Purkinje cell (primary cell): ENCODE measurements around the gene TIMM8A. TPM values are rescaled to one million over a fixed set of nuclear protein-coding genes. Genes with fewer than 3 reads are reported as not detected.

Source experiments
- polyA plus RNA-seq: library from polyadenylated mRNA; unstranded; fragments of >200 nt; fragmentation: Nextera tagmentation; gene quantifications from 2 replicates; pipeline ENCODE4 v1.2.1, GENCODE V29; 2014

Gene TIMM8A
- 30.4 and 33.9 TPM in 2 replicates for polyA plus RNA-seq

GRCh38 chrX:101348452-101349192, at the start of gene TIMM8A:
Gene TIMM8A, minus strand, starts transcription at chrX:101348742. Its CDS starts 78 bp downstream, at chrX:101348664.

GRCh38 chrX:101390664-101391525, 42.4 kb upstream of the TIMM8A start, which contains the start of gene RPL36A:
Gene RPL36A, plus strand, starts transcription at chrX:101391011. Its CDS starts 33 bp downstream, at chrX:101391044.

GRCh38 chrX:101385795-101386541, 37.4 kb upstream of the TIMM8A start, which contains the start of gene BTK:
Gene BTK, minus strand, starts transcription at chrX:101386191. Its CDS starts 10,907 bp downstream, at chrX:101375284.

Other genes with a start within 250 kb of the TIMM8A start
- 1.0 and 1.2 TPM in 2 replicates for gene DRP2, start 129.0 kb downstream of the TIMM8A start, polyA plus RNA-seq
- 0.18 TPM in 1 of 2 replicates, not detected in the other for gene TAF7L, start 57.4 kb downstream of the TIMM8A start, polyA plus RNA-seq
- not detected in 2 replicates for gene BTK, start 37.4 kb upstream of the TIMM8A start, polyA plus RNA-seq
- gene RPL36A, start 42.3 kb upstream of the TIMM8A start, polyA plus RNA-seq, result 271 and 273 TPM in 2 replicates
- gene GLA, start 59.2 kb upstream of the TIMM8A start, polyA plus RNA-seq, result 25.6 and 38.5 TPM in 2 replicates
- gene HNRNPH2, start 59.5 kb upstream of the TIMM8A start, polyA plus RNA-seq, result 56.3 and 96.7 TPM in 2 replicates
- gene ARMCX4, start 136.7 kb upstream of the TIMM8A start, polyA plus RNA-seq, result 5.1 and 9.9 TPM in 2 replicates
- gene ARMCX1, start 201.8 kb upstream of the TIMM8A start, polyA plus RNA-seq, result 39.2 and 45.7 TPM in 2 replicates